Measurements from ENCODE around the gene ENPP5.

The ENPP5 gene

GRCh38 chr6:46207174-46207573 is 36.4 kb upstream of the ENPP5 start:
- Histone ChIP-seq H3K9me3 (ENCODE audit: control insufficient read depth in 1 of 2, low read length in 2 of 2) (peaks cover 0 to 4% of the 10 kb centered on the region in 2 donors), H3K36me3 (ENCODE audit: control insufficient read depth in 1 of 2, insufficient read depth in 2 of 2, low read length in 2 of 2) (no peaks in the 10 kb centered on the region), H3K27ac (ENCODE audit: low read depth, low read length) (no peak overlapping the region), H3K4me1 (ENCODE audit: control insufficient read depth in 1 of 2, insufficient read depth in 2 of 2, low read length in 2 of 2) (no peaks in the 10 kb centered on the region), H3K9ac (ENCODE audit: low read depth in 1 of 2, low read length in 2 of 2) (no peak overlapping the region), H3K27me3 (ENCODE audit: control insufficient read depth in 1 of 2, insufficient read depth in 2 of 2, low read length in 2 of 2) (no peaks in the 10 kb centered on the region), H3K4me3 (ENCODE audit: low read depth in 1 of 2, low read length in 2 of 2) (no peak overlapping the region)

- peaks cover 0 to 3% of the 10 kb centered on the region in 2 donors for H3K27me3 ChIP-seq (ENCODE audit: control insufficient read depth in 1 of 2, insufficient read depth in 2 of 2, low read length in 2 of 2)
- H3K27ac ChIP-seq (ENCODE audit: low read depth, low read length): no peak overlapping the region
- H3K9ac ChIP-seq (ENCODE audit: low read depth in 1 of 2, low read length in 2 of 2): no peak overlapping the region
- no peaks in the 10 kb centered on the region for H3K36me3 ChIP-seq (ENCODE audit: control insufficient read depth in 1 of 2, insufficient read depth in 2 of 2, low read length in 2 of 2)
- no peak overlapping the region for H3K4me3 ChIP-seq (ENCODE audit: low read depth in 1 of 2, low read length in 2 of 2)
- H3K9me3 ChIP-seq (ENCODE audit: control insufficient read depth in 1 of 2, low read length in 2 of 2): peaks cover 0 to 4% of the 10 kb centered on the region in 2 donors
- no peaks in the 10 kb centered on the region for H3K4me1 ChIP-seq (ENCODE audit: control insufficient read depth in 1 of 2, insufficient read depth in 2 of 2, low read length in 2 of 2)
These were observed 34.3 kb upstream of the ENPP5 start for GRCh38 chr6:46204880-46205650.

- Histone ChIP-seq H3K36me3 (ENCODE audit: control insufficient read depth in 1 of 2, insufficient read depth in 2 of 2, low read length in 2 of 2) (no peaks in the 10 kb centered on the region), H3K27ac (ENCODE audit: low read depth, low read length) (no peak overlapping the region), H3K4me1 (ENCODE audit: control insufficient read depth in 1 of 2, insufficient read depth in 2 of 2, low read length in 2 of 2) (no peaks in the 10 kb centered on the region), H3K27me3 (ENCODE audit: control insufficient read depth in 1 of 2, insufficient read depth in 2 of 2, low read length in 2 of 2) (peaks cover 0 to 11% of the 10 kb centered on the region in 2 donors), H3K4me3 (ENCODE audit: low read depth in 1 of 2, low read length in 2 of 2) (no peak overlapping the region), H3K9ac (ENCODE audit: low read depth in 1 of 2, low read length in 2 of 2) (no peak overlapping the region), H3K9me3 (ENCODE audit: control insufficient read depth in 1 of 2, low read length in 2 of 2) (peaks cover 0 to 4% of the 10 kb centered on the region in 2 donors)
These were observed 32.8 kb upstream of the ENPP5 start for GRCh38 chr6:46203391-46204177.

GRCh38 chr6:46201702-46202101 is 30.9 kb upstream of the ENPP5 start:
- Histone ChIP-seq H3K4me1 (ENCODE audit: control insufficient read depth in 1 of 2, insufficient read depth in 2 of 2, low read length in 2 of 2) (no peaks in the 10 kb centered on the region), H3K36me3 (ENCODE audit: control insufficient read depth in 1 of 2, insufficient read depth in 2 of 2, low read length in 2 of 2) (no peaks in the 10 kb centered on the region), H3K27ac (ENCODE audit: low read depth, low read length) (no peak overlapping the region)

GRCh38 chr6:46199387-46199786 is 28.6 kb upstream of the ENPP5 start:
- Histone ChIP-seq H3K9me3 (ENCODE audit: control insufficient read depth in 1 of 2, low read length in 2 of 2) (peaks cover 0 to 4% of the 10 kb centered on the region in 2 donors), H3K36me3 (ENCODE audit: control insufficient read depth in 1 of 2, insufficient read depth in 2 of 2, low read length in 2 of 2) (no peaks in the 10 kb centered on the region), H3K27me3 (ENCODE audit: control insufficient read depth in 1 of 2, insufficient read depth in 2 of 2, low read length in 2 of 2) (peaks cover 0 to 11% of the 10 kb centered on the region in 2 donors), H3K4me3 (ENCODE audit: low read depth in 1 of 2, low read length in 2 of 2) (no peak overlapping the region), H3K27ac (ENCODE audit: low read depth, low read length) (no peak overlapping the region), H3K9ac (ENCODE audit: low read depth in 1 of 2, low read length in 2 of 2) (no peak overlapping the region), H3K4me1 (ENCODE audit: control insufficient read depth in 1 of 2, insufficient read depth in 2 of 2, low read length in 2 of 2) (no peaks in the 10 kb centered on the region)

More at GRCh38 chr6:46201702-46202101, 30.9 kb upstream of the ENPP5 start:
- Histone ChIP-seq H3K9me3 (ENCODE audit: control insufficient read depth in 1 of 2, low read length in 2 of 2) (peaks cover 0 to 4% of the 10 kb centered on the region in 2 donors), H3K9ac (ENCODE audit: low read depth in 1 of 2, low read length in 2 of 2) (no peak overlapping the region), H3K27me3 (ENCODE audit: control insufficient read depth in 1 of 2, insufficient read depth in 2 of 2, low read length in 2 of 2) (peaks cover 0 to 11% of the 10 kb centered on the region in 2 donors), H3K4me3 (ENCODE audit: low read depth in 1 of 2, low read length in 2 of 2) (no peak overlapping the region)

GRCh38 chr6:46191961-46192360 is 21.2 kb upstream of the ENPP5 start:
- H3K4me3 ChIP-seq (ENCODE audit: low read depth in 1 of 2, low read length in 2 of 2): no peak overlapping the region
- H3K27ac ChIP-seq (ENCODE audit: low read depth, low read length): no peak overlapping the region
- H3K9ac ChIP-seq (ENCODE audit: low read depth in 1 of 2, low read length in 2 of 2): no peak overlapping the region
- peaks cover 2 to 7% of the 10 kb centered on the region in 2 donors for H3K27me3 ChIP-seq (ENCODE audit: control insufficient read depth in 1 of 2, insufficient read depth in 2 of 2, low read length in 2 of 2)
- H3K4me1 ChIP-seq (ENCODE audit: control insufficient read depth in 1 of 2, insufficient read depth in 2 of 2, low read length in 2 of 2): peaks cover 0 to 9% of the 10 kb centered on the region in 2 donors
- H3K9me3 ChIP-seq (ENCODE audit: control insufficient read depth in 1 of 2, low read length in 2 of 2): no peaks in the 10 kb centered on the region
- H3K36me3 ChIP-seq (ENCODE audit: control insufficient read depth in 1 of 2, insufficient read depth in 2 of 2, low read length in 2 of 2): no peaks in the 10 kb centered on the region

- H3K27me3 ChIP-seq (ENCODE audit: control insufficient read depth in 1 of 2, insufficient read depth in 2 of 2, low read length in 2 of 2): peaks cover 2 to 7% of the 10 kb centered on the region in 2 donors
- no peak overlapping the region for H3K9ac ChIP-seq (ENCODE audit: low read depth in 1 of 2, low read length in 2 of 2)
- H3K27ac ChIP-seq (ENCODE audit: low read depth, low read length): no peak overlapping the region
- no peaks in the 10 kb centered on the region for H3K9me3 ChIP-seq (ENCODE audit: control insufficient read depth in 1 of 2, low read length in 2 of 2)
- no peaks in the 10 kb centered on the region for H3K36me3 ChIP-seq (ENCODE audit: control insufficient read depth in 1 of 2, insufficient read depth in 2 of 2, low read length in 2 of 2)
- peaks cover 0 to 17% of the 10 kb centered on the region in 2 donors for H3K4me1 ChIP-seq (ENCODE audit: control insufficient read depth in 1 of 2, insufficient read depth in 2 of 2, low read length in 2 of 2)
- no peak overlapping the region for H3K4me3 ChIP-seq (ENCODE audit: low read depth in 1 of 2, low read length in 2 of 2)
These were observed 20.1 kb upstream of the ENPP5 start for GRCh38 chr6:46190889-46191288.

GRCh38 chr6:46189726-46190125 is 18.9 kb upstream of the ENPP5 start:
- Histone ChIP-seq H3K9ac (ENCODE audit: low read depth in 1 of 2, low read length in 2 of 2) (no peak overlapping the region), H3K9me3 (ENCODE audit: control insufficient read depth in 1 of 2, low read length in 2 of 2) (no peaks in the 10 kb centered on the region), H3K4me3 (ENCODE audit: low read depth in 1 of 2, low read length in 2 of 2) (no peak overlapping the region), H3K36me3 (ENCODE audit: control insufficient read depth in 1 of 2, insufficient read depth in 2 of 2, low read length in 2 of 2) (no peaks in the 10 kb centered on the region), H3K27me3 (ENCODE audit: control insufficient read depth in 1 of 2, insufficient read depth in 2 of 2, low read length in 2 of 2) (peaks cover 2 to 7% of the 10 kb centered on the region in 2 donors), H3K27ac (ENCODE audit: low read depth, low read length) (no peak overlapping the region), H3K4me1 (ENCODE audit: control insufficient read depth in 1 of 2, insufficient read depth in 2 of 2, low read length in 2 of 2) (peaks cover 0 to 22% of the 10 kb centered on the region in 2 donors)

GRCh38 chr6:46186583-46186982 is 15.8 kb upstream of the ENPP5 start:
- H3K36me3 ChIP-seq (ENCODE audit: control insufficient read depth in 1 of 2, insufficient read depth in 2 of 2, low read length in 2 of 2): no peaks in the 10 kb centered on the region
- H3K27ac ChIP-seq (ENCODE audit: low read depth, low read length): no peak overlapping the region
- peaks cover 2 to 7% of the 10 kb centered on the region in 2 donors for H3K27me3 ChIP-seq (ENCODE audit: control insufficient read depth in 1 of 2, insufficient read depth in 2 of 2, low read length in 2 of 2)
- no peak overlapping the region for H3K9ac ChIP-seq (ENCODE audit: low read depth in 1 of 2, low read length in 2 of 2)
- no peak overlapping the region for H3K4me3 ChIP-seq (ENCODE audit: low read depth in 1 of 2, low read length in 2 of 2)
- H3K9me3 ChIP-seq (ENCODE audit: control insufficient read depth in 1 of 2, low read length in 2 of 2): no peaks in the 10 kb centered on the region
- peaks cover 0 to 22% of the 10 kb centered on the region in 2 donors for H3K4me1 ChIP-seq (ENCODE audit: control insufficient read depth in 1 of 2, insufficient read depth in 2 of 2, low read length in 2 of 2)

- Histone ChIP-seq H3K36me3 (ENCODE audit: control insufficient read depth in 1 of 2, insufficient read depth in 2 of 2, low read length in 2 of 2) (no peaks in the 10 kb centered on the region), H3K4me3 (ENCODE audit: low read depth in 1 of 2, low read length in 2 of 2) (no peak overlapping the region), H3K4me1 (ENCODE audit: control insufficient read depth in 1 of 2, insufficient read depth in 2 of 2, low read length in 2 of 2) (peaks cover 0 to 22% of the 10 kb centered on the region in 2 donors), H3K9me3 (ENCODE audit: control insufficient read depth in 1 of 2, low read length in 2 of 2) (no peaks in the 10 kb centered on the region), H3K27me3 (ENCODE audit: control insufficient read depth in 1 of 2, insufficient read depth in 2 of 2, low read length in 2 of 2) (peaks cover 0 to 6% of the 10 kb centered on the region in 2 donors), H3K9ac (ENCODE audit: low read depth in 1 of 2, low read length in 2 of 2) (no peak overlapping the region), H3K27ac (ENCODE audit: low read depth, low read length) (no peak overlapping the region)
These were observed 13.3 kb upstream of the ENPP5 start for GRCh38 chr6:46184114-46184513.
